ENCODE measurements around the gene CA14.

Gene CA14

DNA sequence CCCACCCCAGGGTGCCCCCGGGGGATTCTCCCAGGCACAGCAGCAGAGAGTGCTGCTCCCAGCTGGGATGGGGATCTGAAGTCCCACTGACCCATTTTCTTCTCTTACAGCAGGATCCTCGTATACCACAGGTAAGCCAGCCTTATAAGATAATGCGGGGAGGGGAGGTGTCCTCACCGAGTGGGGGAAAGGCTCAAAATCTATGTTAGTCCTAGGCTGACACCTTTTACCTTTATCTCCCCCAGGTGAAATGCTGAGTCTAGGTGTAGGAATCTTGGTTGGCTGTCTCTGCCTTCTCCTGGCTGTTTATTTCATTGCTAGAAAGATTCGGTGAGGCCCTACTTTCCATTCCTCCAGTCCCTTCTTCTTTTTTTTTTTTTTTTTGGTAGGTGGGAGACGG, 6.0 kb downstream of the CA14 start:
- no peaks in the 10 kb centered on the region for H3K27me3 Mint-ChIP-seq (ENCODE audit: low read depth)

GRCh38 chr1:150267896-150268295, 10.3 kb downstream of the CA14 start:
- TF ChIP-seq, protein P1, sequence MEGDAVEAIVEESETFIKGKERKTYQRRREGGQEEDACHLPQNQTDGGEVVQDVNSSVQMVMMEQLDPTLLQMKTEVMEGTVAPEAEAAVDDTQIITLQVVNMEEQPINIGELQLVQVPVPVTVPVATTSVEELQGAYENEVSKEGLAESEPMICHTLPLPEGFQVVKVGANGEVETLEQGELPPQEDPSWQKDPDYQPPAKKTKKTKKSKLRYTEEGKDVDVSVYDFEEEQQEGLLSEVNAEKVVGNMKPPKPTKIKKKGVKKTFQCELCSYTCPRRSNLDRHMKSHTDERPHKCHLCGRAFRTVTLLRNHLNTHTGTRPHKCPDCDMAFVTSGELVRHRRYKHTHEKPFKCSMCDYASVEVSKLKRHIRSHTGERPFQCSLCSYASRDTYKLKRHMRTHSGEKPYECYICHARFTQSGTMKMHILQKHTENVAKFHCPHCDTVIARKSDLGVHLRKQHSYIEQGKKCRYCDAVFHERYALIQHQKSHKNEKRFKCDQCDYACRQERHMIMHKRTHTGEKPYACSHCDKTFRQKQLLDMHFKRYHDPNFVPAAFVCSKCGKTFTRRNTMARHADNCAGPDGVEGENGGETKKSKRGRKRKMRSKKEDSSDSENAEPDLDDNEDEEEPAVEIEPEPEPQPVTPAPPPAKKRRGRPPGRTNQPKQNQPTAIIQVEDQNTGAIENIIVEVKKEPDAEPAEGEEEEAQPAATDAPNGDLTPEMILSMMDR (IDR thresholded peaks at IDR 0.05; ENCODE audit: unreplicated experiment in 3 of 3), result no peak

More for the DNA sequence above, 6.0 kb downstream of the CA14 start:
- Mint-ChIP-seq H3K36me3 (ENCODE audit: low read depth) (peaks cover 21% of the 10 kb centered on the region), H3K27ac (peak overlapping the region in 1 of 3 experiments; percentile 59), H3K9me3 (no peaks in the 10 kb centered on the region), H3K4me3 (no peak overlapping the region), H3K4me1 (peaks cover 38% of the 10 kb centered on the region)
- TF ChIP-seq, protein P1 (IDR thresholded peaks at IDR 0.05; ENCODE audit: unreplicated experiment in 3 of 3), result no peak

DNA sequence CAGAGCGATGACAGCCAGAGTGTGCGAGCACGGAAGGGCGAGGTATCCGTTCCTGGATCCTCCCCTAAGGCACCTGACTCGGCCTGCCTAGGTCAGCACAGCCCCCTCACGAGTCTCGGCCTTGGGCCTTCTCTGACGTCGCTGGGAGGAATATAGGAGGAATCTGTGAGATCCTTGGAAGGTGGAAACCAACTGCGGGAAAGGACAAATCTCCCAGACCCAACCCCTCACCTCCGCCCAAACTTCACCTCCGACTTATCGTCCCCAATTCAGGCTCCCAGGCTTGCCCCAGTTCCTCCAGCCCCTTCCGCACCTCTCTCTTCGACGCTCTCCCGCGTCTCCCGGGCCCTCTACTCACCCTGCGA, 10.7 kb downstream of the CA14 start:
- TF ChIP-seq, protein P1 (IDR thresholded peaks at IDR 0.05; ENCODE audit: unreplicated experiment in 3 of 3), result no peak
- Mint-ChIP-seq H3K4me3 (peak overlapping the region; percentile 89 to 100 (median 92)), H3K4me1 (peaks cover 40% of the 10 kb centered on the region), H3K36me3 (ENCODE audit: low read depth) (peaks cover 21% of the 10 kb centered on the region), H3K9me3 (no peaks in the 10 kb centered on the region), H3K27me3 (ENCODE audit: low read depth) (no peaks in the 10 kb centered on the region), H3K27ac (peak overlapping the region; percentile 94 to 97 (median 97))

More at GRCh38 chr1:150267896-150268295, 10.3 kb downstream of the CA14 start:
- Mint-ChIP-seq H3K4me1 (peaks cover 35% of the 10 kb centered on the region), H3K27ac (peak overlapping the region; percentile 94 to 97 (median 97)), H3K27me3 (ENCODE audit: low read depth) (no peaks in the 10 kb centered on the region), H3K9me3 (no peaks in the 10 kb centered on the region), H3K4me3 (peak overlapping the region; percentile 89 to 100 (median 92)), H3K36me3 (ENCODE audit: low read depth) (peaks cover 21% of the 10 kb centered on the region)

- TF ChIP-seq, protein P1 (IDR thresholded peaks at IDR 0.05; ENCODE audit: unreplicated experiment in 3 of 3), result no peak
- no peaks in the 10 kb centered on the region for H3K9me3 Mint-ChIP-seq
- no peaks in the 10 kb centered on the region for H3K27me3 Mint-ChIP-seq (ENCODE audit: low read depth)
- peaks cover 25% of the 10 kb centered on the region for H3K36me3 Mint-ChIP-seq (ENCODE audit: low read depth)
- peak within 1 kb of the TSS; percentile 94 to 97 (median 97) for H3K27ac Mint-ChIP-seq
- peaks cover 45% of the 10 kb centered on the region for H3K4me1 Mint-ChIP-seq
- H3K4me3 Mint-ChIP-seq, result peak within 1 kb of the TSS; percentile 89 to 100 (median 92)
These were observed 11.3 kb downstream of the CA14 start, which contains the start of gene APH1A for GRCh38 chr1:150268705-150269403. Gene APH1A, minus strand, starts transcription at chr1:150269016. Its CDS starts 206 bp downstream, at chr1:150268810.

DNA sequence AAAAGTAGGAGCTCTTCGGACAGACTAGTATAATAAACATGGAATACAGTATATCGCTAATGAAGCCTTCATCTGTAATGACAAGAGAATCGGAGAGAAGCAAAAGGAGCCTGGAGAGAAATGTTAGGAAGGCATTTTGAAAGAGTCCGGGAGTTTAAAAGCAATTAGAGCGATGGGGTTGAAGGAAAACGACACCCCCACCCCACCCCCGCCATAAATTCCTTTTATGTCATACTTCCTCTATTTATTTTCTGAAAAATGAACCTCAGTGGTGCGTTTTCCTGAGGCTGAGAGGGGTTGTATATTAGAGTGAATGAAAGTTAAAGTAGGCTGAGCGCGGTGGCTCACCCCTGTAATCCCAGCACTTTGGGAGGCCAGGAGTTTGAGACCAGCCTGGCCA, 11.9 kb downstream of the CA14 start:
- no peaks in the 10 kb centered on the region for H3K27me3 Mint-ChIP-seq (ENCODE audit: low read depth)
- H3K9me3 Mint-ChIP-seq, result no peaks in the 10 kb centered on the region
- H3K4me3 Mint-ChIP-seq, result peak overlapping the region; percentile 89 to 100 (median 92)
- peaks cover 46% of the 10 kb centered on the region for H3K4me1 Mint-ChIP-seq
- TF ChIP-seq, protein P1 (IDR thresholded peaks at IDR 0.05; ENCODE audit: unreplicated experiment in 3 of 3), result no peak
- peak overlapping the region; percentile 94 to 97 (median 97) for H3K27ac Mint-ChIP-seq
- peaks cover 24% of the 10 kb centered on the region for H3K36me3 Mint-ChIP-seq (ENCODE audit: low read depth)
